GM19099 (cell line): ENCODE results near the gene AVPI1.

Experiments
- POLR2A ChIP-seq: IDR thresholded peaks from 3 replicates; pipeline ENCODE4 v1.6.1; 2011; ENCODE audit warnings: low read depth; ENCODE audit not compliant: insufficient read length; ENCODE audit errors: extremely low read depth

AVPI1 gene

GRCh38 chr10:97633921-97634320 is 53.1 kb downstream of the AVPI1 start:
- no peak for TF ChIP-seq POLR2A

DNA sequence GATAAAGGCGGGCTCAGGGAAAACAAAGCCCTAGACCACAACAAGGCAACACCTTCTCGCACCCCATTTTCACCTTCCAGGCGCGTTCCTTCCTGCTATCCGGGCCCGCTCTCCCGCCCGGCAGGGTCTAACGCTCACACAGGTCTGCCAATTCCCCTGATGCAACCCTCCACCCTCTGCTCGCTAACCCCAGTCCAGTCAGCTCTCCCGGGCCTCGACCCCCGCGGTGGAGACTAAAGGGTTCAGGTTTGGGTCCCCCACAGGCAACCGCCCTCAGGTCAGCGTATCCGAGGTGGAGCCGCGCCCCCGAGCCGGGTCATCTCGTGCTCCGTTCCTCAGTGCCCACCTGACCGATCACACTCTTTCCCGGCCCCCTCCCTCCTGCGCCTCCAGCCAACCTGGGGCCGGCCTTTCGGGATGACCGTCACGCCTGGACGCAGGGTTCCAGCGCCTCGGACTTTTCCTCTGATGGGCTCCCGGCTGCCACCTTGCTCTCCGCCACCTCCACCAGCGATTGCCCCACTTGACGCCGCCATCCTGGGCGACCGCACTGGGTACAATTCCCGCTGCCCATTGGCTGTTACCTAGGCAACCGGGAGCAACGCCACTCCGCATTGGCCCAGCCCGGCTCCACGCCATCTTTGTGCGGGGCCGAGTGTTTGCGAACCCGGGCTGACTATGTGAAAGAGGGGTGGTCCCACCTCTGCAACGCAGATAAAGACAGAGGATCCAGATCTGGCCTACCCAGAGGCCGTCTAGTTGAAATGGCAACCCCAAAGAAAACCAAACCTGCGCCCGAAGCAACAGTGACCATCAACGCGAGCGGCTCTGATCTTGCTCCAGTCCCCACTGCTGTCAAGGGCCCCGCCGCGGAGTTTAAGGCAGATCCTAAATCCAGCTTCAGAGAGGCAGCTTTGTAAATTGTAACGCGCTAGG is 53.8 kb downstream of the AVPI1 start, which contains the start of gene MORN4:
Gene MORN4, minus strand, starts transcription at position 552 of the 936 bp plus-strand sequence. CDS start 13,847 bp downstream, outside the sequence.
- peak; percentile 51 for TF ChIP-seq POLR2A

DNA sequence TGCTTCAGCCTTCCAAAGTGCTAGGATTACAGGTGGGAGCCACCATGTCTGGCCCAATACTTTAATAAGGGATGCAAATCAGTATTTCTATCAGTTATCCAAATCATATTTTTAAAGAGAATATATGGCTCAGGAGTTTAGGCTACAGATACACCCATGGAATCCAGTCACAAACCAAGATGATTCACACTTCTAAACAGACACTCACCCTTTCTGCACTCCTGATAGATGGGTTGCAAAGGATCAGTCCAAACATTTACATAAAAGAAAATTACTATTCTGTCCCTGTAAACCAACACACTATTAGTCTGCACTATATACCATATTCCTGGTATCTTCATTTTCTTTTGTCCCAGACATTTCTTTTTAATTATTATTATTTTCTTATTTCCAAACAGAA is 55.9 kb downstream of the AVPI1 start:
- TF ChIP-seq POLR2A = no peak

DNA sequence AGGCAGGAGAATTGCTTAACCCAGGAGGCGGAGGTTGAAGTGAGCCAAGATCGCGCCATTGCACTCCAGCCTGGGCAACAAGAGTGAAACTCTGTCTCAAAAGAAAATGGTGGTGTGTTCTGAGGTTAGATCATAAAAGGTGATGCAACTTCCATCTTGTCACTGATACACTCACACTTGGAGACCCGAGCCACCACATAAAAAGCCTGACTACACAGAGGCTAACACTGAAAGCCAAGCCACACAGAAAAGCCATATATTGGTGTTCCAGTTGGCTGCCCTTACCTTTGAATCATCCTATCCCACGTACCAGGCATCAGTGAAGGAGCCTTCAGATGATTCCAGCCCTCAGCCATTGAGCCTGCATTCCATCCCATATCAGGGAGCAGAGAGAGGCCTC is 57.8 kb downstream of the AVPI1 start:
- no peak for TF ChIP-seq POLR2A

DNA sequence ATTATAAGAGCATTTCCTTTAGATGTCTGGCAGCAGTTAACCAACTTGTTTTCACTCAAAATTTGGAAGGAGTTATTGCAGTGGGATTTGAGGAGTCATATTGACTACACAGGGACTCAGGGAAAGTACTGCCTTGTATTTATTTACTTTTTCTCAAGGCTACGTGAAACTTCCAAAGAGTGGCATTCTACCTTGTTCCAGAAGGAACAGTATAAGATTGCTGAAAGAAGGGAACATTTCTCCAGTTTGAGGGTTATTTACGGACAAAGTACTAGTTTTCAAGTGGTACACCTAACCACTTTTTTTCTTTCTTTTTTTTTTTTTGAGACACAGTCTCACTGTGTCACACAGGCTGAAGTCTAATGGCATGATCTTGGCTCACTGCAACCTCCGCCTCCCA is 58.8 kb downstream of the AVPI1 start:
- TF ChIP-seq POLR2A = no peak

- no peak for TF ChIP-seq POLR2A
Observed at GRCh38 chr10:97627731-97628130, 59.3 kb downstream of the AVPI1 start.
